ENCODE data around the gene METRNL. TPM values are rescaled to one million over a fixed set of nuclear protein-coding genes. Genes with fewer than 3 reads are reported as not detected.
"Not testable (repeated sequence)": the region's sequence is repeated elsewhere in the genome, so short reads cannot be mapped to it uniquely, and the experiment has no call there.

METRNL gene
- total RNA-seq, 1 experiment from 2014 or later = 238 TPM

GRCh38 chr17:83115202-83115651, 35.8 kb downstream of the METRNL start:
- DNase-seq = no peak
- Histone ChIP-seq H3K27me3 (no peaks in the 10 kb centered on the region), H3K4me3 (no peak overlapping the region)

GRCh38 chr17:83115832-83116231, 36.4 kb downstream of the METRNL start:
- H3K4me3 ChIP-seq = no peak overlapping the region
- no peak for DNase-seq

More at GRCh38 chr17:83115202-83115651, 35.8 kb downstream of the METRNL start:
- no peaks in the 10 kb centered on the region for H3K36me3 ChIP-seq
- H3K9me3 ChIP-seq = no peaks in the 10 kb centered on the region

GRCh38 chr17:83116311-83116771, 36.9 kb downstream of the METRNL start:
- Histone ChIP-seq H3K36me3 (no peaks in the 10 kb centered on the region), H3K4me3 (no peak overlapping the region), H3K27me3 (no peaks in the 10 kb centered on the region), H3K9me3 (no peaks in the 10 kb centered on the region)
- DNase-seq = no peak

More at GRCh38 chr17:83115832-83116231, 36.4 kb downstream of the METRNL start:
- H3K36me3 ChIP-seq = no peaks in the 10 kb centered on the region
- no peaks in the 10 kb centered on the region for H3K9me3 ChIP-seq
- H3K27me3 ChIP-seq = no peaks in the 10 kb centered on the region

- no peak overlapping the region for H3K4me3 ChIP-seq
- no peaks in the 10 kb centered on the region for H3K36me3 ChIP-seq
- H3K9me3 ChIP-seq = no peaks in the 10 kb centered on the region
- no peaks in the 10 kb centered on the region for H3K27me3 ChIP-seq
- DNase-seq = no peak
Measured at GRCh38 chr17:83116783-83117555, 37.6 kb downstream of the METRNL start.

- Histone ChIP-seq H3K9me3 (no peaks in the 10 kb centered on the region), H3K4me3 (no peak overlapping the region), H3K36me3 (no peaks in the 10 kb centered on the region), H3K27me3 (no peaks in the 10 kb centered on the region)
- no peak for DNase-seq
Measured at GRCh38 chr17:83117583-83117982, 38.2 kb downstream of the METRNL start.

- Histone ChIP-seq H3K9me3 (no peaks in the 10 kb centered on the region), H3K36me3 (no peaks in the 10 kb centered on the region), H3K4me3 (no peak overlapping the region), H3K27me3 (no peaks in the 10 kb centered on the region)
- DNase-seq = no peak
Measured at GRCh38 chr17:83118071-83118841, 38.8 kb downstream of the METRNL start.

GRCh38 chr17:83119987-83120864, 40.8 kb downstream of the METRNL start:
- DNase-seq = no peak
- Histone ChIP-seq H3K9me3 (no peaks in the 10 kb centered on the region), H3K27me3 (no peaks in the 10 kb centered on the region), H3K36me3 (no peaks in the 10 kb centered on the region), H3K4me3 (no peak overlapping the region)

GRCh38 chr17:83121473-83121872, 42.1 kb downstream of the METRNL start:
- DNase-seq, H3K9me3 ChIP-seq, H3K27me3 ChIP-seq, H3K36me3 ChIP-seq, H3K4me3 ChIP-seq: not testable (repeated sequence)

GRCh38 chr17:83121921-83122820, 42.8 kb downstream of the METRNL start:
- H3K9me3 ChIP-seq = no peaks in the 10 kb centered on the region
- DNase-seq = no peak
- H3K36me3 ChIP-seq = no peaks in the 10 kb centered on the region
- H3K27me3 ChIP-seq = no peaks in the 10 kb centered on the region
- no peak overlapping the region for H3K4me3 ChIP-seq

- no peaks in the 10 kb centered on the region for H3K9me3 ChIP-seq
- no peaks in the 10 kb centered on the region for H3K36me3 ChIP-seq
- no peaks in the 10 kb centered on the region for H3K27me3 ChIP-seq
- no peak for DNase-seq
- no peak overlapping the region for H3K4me3 ChIP-seq
Measured at GRCh38 chr17:83122834-83123233, 43.4 kb downstream of the METRNL start.

GRCh38 chr17:83123896-83124801, 44.7 kb downstream of the METRNL start:
- Histone ChIP-seq H3K4me3 (no peak overlapping the region), H3K27me3 (no peaks in the 10 kb centered on the region), H3K9me3 (no peaks in the 10 kb centered on the region), H3K36me3 (no peaks in the 10 kb centered on the region)
- no peak for DNase-seq

GRCh38 chr17:83124871-83125514, 45.6 kb downstream of the METRNL start:
- DNase-seq = no peak
- Histone ChIP-seq H3K9me3 (no peaks in the 10 kb centered on the region), H3K27me3 (no peaks in the 10 kb centered on the region), H3K36me3 (no peaks in the 10 kb centered on the region), H3K4me3 (no peak overlapping the region)

- DNase-seq = no peak
- Histone ChIP-seq H3K4me3 (no peak overlapping the region), H3K36me3 (no peaks in the 10 kb centered on the region), H3K27me3 (no peaks in the 10 kb centered on the region), H3K9me3 (no peaks in the 10 kb centered on the region)
Measured at GRCh38 chr17:83125515-83126274, 46.3 kb downstream of the METRNL start.

- Histone ChIP-seq H3K4me3 (no peak overlapping the region), H3K27me3 (no peaks in the 10 kb centered on the region), H3K9me3 (no peaks in the 10 kb centered on the region), H3K36me3 (no peaks in the 10 kb centered on the region)
- no peak for DNase-seq
Measured at GRCh38 chr17:83126275-83126811, 46.9 kb downstream of the METRNL start.
